Lung microvascular endothelial cell (primary cell): ENCODE data around the gene VEGFD. TPM values are rescaled to one million over a fixed set of nuclear protein-coding genes. Genes with fewer than 3 reads are reported as not detected.

Experiments
- DNase-seq, 2 donors: peaks; one replicate each; pipeline versions ENCODE4 v3.0.0 to v3.0.0-alpha.2; 2010; ENCODE audit warnings: low read depth in 2 of 2
- total RNA-seq: library from RNA; depleted of rRNA; stranded (reverse); fragments of >200 nt; gene quantifications from 2 replicates; pipeline ENCODE4 v1.2.1, GENCODE V29; 2014

The VEGFD gene
- total RNA-seq, 1 donor from 2014 or later, result 0.20 TPM

- DNase-seq, result no peak
Measured at GRCh38 chrX:15366506-15367352, 17.5 kb downstream of the VEGFD start.

- no peak for DNase-seq
Measured at GRCh38 chrX:15359701-15360100, 24.5 kb downstream of the VEGFD start.

DNA sequence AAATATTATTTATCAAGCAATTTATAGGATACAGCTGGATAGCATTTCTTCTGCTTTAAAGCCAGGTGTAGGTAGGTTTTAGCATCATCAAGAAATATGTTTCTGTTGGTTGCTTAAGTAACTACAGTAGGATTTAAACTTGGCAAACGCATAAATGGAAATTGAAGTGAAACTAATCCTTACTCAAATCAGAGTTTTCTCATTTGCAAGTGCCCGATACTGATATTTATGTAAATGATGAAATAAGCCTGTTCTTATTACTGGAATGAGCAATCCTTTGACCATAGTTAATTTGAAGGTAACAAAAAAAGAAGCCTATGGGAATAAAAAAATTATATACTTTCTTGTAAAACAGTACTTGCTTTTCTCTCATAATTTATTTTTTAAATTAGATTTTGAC lies 25.7 kb downstream of the VEGFD start:
- no peak for DNase-seq

DNA sequence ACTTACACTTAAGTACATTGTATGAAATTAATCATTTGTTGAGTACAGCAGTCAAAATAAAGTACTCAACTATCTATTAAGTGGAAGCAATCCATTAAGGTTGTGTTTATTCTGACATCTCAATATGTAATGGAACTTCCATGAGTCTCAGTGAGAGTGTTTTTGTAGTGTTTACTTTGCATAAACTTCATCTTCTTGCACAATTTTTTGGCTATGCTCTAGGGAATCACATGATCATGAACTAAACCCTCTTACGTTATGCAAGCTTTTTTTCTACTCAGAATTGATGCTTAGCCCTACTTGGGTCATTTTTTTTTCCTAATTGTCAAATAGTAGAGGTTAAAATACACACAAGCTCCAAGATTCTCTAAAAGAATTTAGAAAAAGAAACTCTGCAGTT lies 27.8 kb downstream of the VEGFD start:
- no peak for DNase-seq

DNA sequence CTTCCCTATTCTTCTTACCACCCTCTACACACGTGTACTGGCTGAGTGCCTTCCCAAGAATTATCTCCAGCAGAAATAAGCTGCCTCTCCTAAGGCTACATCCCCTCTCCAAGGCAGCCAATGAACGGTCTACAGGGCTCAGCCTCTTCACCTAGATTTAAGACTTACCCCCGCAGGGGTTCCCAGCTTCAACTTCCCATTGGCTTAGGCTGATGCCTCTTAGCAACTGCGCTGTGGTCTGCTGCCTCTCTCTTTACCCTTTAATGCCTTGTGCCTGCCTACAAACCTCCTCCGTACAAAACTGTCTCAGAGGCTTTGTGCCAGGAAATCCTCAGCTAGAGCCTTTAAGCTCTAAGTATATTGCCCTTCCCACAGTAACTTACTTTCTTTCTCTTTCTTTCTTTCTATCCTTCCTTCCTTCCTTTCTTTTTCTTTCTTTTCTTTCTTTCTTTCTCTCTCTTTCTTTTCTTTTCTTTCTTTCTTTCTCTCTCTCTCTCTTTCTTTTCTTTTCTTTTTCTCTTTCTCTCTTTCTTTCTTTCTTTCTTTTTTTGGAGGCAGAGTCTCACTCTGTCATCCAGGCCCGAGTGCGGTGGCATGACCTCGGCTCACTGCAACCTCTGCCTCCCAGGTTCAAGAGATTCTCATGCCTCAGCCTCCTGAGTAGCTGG lies 33.8 kb downstream of the VEGFD start:
- DNase-seq, result no peak

DNA sequence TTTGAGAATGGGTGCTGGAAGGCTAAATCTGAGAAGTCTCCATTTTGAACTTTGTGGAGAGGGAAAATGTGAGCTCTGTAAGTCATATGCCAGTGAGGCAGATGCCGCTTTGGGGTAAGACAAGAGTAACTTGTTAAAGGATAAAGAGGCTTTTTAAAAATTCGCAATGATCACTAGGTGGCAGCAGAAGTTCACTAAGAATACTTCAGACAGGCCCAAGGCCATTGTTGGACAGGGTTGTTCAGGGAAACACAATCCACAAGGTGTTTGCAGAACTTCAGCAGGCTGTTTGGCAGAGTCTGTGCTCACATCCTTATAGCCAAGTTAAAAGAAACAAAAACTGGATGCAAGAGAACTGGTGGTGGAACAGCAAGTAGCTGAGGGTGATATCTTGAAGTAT lies 35.2 kb downstream of the VEGFD start:
- peak; percentile 68 to 82 for DNase-seq

- DNase-seq, result no peak
Measured at GRCh38 chrX:15345976-15346375, 38.2 kb downstream of the VEGFD start.

DNA sequence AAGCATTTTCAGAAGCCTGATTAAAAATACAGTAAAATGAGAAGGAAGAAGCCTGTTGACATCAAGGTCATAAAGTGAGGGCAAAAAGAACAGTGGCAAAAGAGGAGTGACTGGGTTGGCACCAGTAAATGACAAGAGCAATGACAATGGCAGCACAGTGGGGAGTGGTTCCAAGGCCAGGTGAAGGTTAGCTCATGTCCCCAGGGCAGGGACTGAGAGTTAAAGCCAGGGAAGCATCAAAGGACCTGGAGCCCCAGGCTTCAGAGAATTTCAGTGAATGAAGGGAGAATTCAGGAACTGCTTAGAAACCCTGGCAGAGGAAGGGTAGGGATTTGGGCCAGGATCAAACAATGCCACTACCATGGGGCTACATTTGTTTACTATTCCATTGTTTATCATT lies 40.1 kb downstream of the VEGFD start:
- no peak for DNase-seq

- no peak for DNase-seq
Measured at GRCh38 chrX:15343075-15343476, 41.1 kb downstream of the VEGFD start.

GRCh38 chrX:15340867-15341266 lies 43.3 kb downstream of the VEGFD start:
- DNase-seq, result no peak

GRCh38 chrX:15336023-15336413 lies 48.2 kb downstream of the VEGFD start:
- DNase-seq, result peak; percentile 60 to 71

GRCh38 chrX:15335135-15336022 lies 48.8 kb downstream of the VEGFD start, which contains the start of gene PIGA:
TSS of gene PIGA (minus strand) at chrX:15335523. CDS start at chrX:15331930, 3,593 bp downstream.
- DNase-seq, result peak; percentile 97 to 98

GRCh38 chrX:15334561-15334960 lies 49.7 kb downstream of the VEGFD start:
- peak; percentile 25 for DNase-seq

GRCh38 chrX:15328821-15329220 lies 55.4 kb downstream of the VEGFD start:
- DNase-seq, result no peak

DNA sequence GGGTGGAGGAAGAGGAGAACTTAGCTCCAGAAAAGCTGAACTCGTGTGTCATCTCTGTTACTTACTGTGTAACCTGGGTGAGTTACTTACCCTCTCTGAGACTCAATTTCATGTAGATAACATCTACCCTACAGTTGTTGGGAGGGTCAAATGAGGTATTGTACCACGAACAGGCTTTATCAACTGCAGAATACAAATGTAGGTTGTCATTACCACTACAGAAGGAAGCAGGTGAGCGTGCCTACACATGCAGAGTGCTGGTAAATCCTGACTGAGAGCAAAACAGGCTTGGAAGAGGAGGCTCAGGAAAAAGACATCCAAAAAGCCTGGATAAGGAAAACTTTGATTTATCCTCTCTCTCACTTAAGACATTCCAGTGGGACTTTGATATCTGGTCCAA lies 56.1 kb downstream of the VEGFD start:
- DNase-seq, result no peak

- no peak for DNase-seq
Measured at GRCh38 chrX:15322472-15322871, 61.7 kb downstream of the VEGFD start.

- no peak for DNase-seq
Measured at GRCh38 chrX:15322072-15322471, 62.1 kb downstream of the VEGFD start.

GRCh38 chrX:15321447-15321846 lies 62.8 kb downstream of the VEGFD start:
- DNase-seq, result no peak

- DNase-seq, result no peak
Measured at GRCh38 chrX:15320297-15320696, 63.9 kb downstream of the VEGFD start.

GRCh38 chrX:15319075-15319474 lies 65.1 kb downstream of the VEGFD start:
- DNase-seq, result no peak

- DNase-seq, result no peak
Measured at GRCh38 chrX:15315509-15315908, 68.7 kb downstream of the VEGFD start, which contains the start of gene ASB11. TSS of gene ASB11 (minus strand) at chrX:15315640. CDS start at chrX:15315605, 35 bp downstream.

DNA sequence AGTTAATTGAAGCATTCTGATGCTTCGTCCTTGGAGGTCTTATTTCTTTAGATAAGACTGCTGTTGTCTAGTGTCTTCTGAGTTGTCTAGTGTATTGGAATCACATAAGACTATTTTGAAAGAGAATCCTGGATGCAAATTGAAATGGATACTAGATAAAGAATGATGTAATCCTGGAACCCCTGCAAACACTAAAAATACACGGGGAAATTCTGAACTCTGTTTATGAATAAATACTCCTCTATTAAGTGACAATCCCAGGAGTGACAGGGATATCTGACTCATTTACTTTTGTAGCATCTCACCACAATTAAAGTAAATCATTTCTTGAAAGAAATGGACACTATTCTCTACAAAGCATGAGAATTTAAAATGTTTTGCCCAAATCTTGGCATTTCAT lies 69.7 kb downstream of the VEGFD start:
- DNase-seq, result no peak
